GM23338 (cell line): Measurements from ENCODE around the gene ATXN7L1. TPM values are rescaled to one million over a fixed set of nuclear protein-coding genes. Genes with fewer than 3 reads are reported as not detected.

Experiments
- ATAC-seq: fragments of 200-7000 bp; cut with Tn5 transposase; 3 replicates; pipeline ENCODE4 v1.9.1; 2020
- DNase-seq: peaks from one replicate; pipeline ENCODE4 v3.0.0-alpha.2; 2015; ENCODE audit warnings: low spot score
- H2AFZ ChIP-seq: fragments of 200-600 bp; sonication (generic); 2 replicates; pipeline ENCODE4 v1.8.0; 2016; ENCODE audit warnings: antibody characterized with exemption, mild to moderate bottlenecking, moderate library complexity
- H3F3A ChIP-seq: fragments of 200-600 bp; sonication (generic); replicated peaks from 2 replicates; pipeline ENCODE4 v1.8.0; 2017; ENCODE audit warnings: antibody characterized with exemption, mixed run types, low read depth
- H3K27ac ChIP-seq: fragments of 200-600 bp; sonication (generic); 2 replicates; pipeline ENCODE4 v1.6.1; 2016; ENCODE audit warnings: low read depth
- H3K27me3 ChIP-seq: fragments of 200-600 bp; sonication (generic); 2 replicates; pipeline ENCODE4 v1.8.0; 2016; ENCODE audit warnings: mild to moderate bottlenecking, mixed run types, moderate library complexity; ENCODE audit not compliant: insufficient read depth
- H3K36me3 ChIP-seq: fragments of 200-600 bp; sonication (generic); 2 replicates; pipeline ENCODE4 v1.8.0; 2016; ENCODE audit warnings: mild to moderate bottlenecking; ENCODE audit not compliant: insufficient read depth
- H3K4me1 ChIP-seq: fragments of 200-600 bp; sonication (generic); 2 replicates; pipeline ENCODE4 v1.8.0; 2016; ENCODE audit warnings: mild to moderate bottlenecking, moderate library complexity; ENCODE audit not compliant: insufficient read depth
- H3K4me2 ChIP-seq: fragments of 200-600 bp; sonication (generic); 2 replicates; pipeline ENCODE4 v1.7.1; 2017; ENCODE audit warnings: mixed run types
- H3K4me3 ChIP-seq: fragments of 200-600 bp; sonication (generic); 2 replicates; pipeline ENCODE4 v1.6.1; 2016; ENCODE audit warnings: mixed run types
- H3K79me2 ChIP-seq: fragments of 200-600 bp; sonication (generic); replicated peaks from 2 replicates; pipeline ENCODE4 v1.8.0; 2017; ENCODE audit warnings: mild to moderate bottlenecking; ENCODE audit not compliant: insufficient read depth
- H3K9me2 ChIP-seq: fragments of 200-600 bp; sonication (generic); 2 replicates; pipeline ENCODE4 v1.8.0; 2017; ENCODE audit not compliant: insufficient read depth
- H4K20me1 ChIP-seq: fragments of 200-600 bp; sonication (generic); replicated peaks from 2 replicates; pipeline ENCODE4 v1.8.0; 2017; ENCODE audit warnings: mild to moderate bottlenecking; ENCODE audit not compliant: insufficient read depth
- H3K27ac Mint-ChIP-seq: 2 replicates; pipeline ENCODE4 v1.8.0; 2020; ENCODE audit warnings: inconsistent platforms, mild to moderate bottlenecking, moderate library complexity, mixed read lengths
- H3K27me3 Mint-ChIP-seq: 3 replicates; pipeline ENCODE4 v1.8.0; 2022; ENCODE audit warnings: low read depth, mild to moderate bottlenecking, moderate library complexity, mixed read lengths, inconsistent platforms; ENCODE audit not compliant: insufficient read depth, poor library complexity
- H3K36me3 Mint-ChIP-seq: 3 replicates; pipeline ENCODE4 v1.8.0; 2021; ENCODE audit warnings: low read depth, mild to moderate bottlenecking, inconsistent platforms, moderate library complexity, mixed read lengths
- H3K4me1 Mint-ChIP-seq: 3 replicates; pipeline ENCODE4 v1.8.0; 2020; ENCODE audit warnings: mild to moderate bottlenecking, inconsistent platforms, mixed read lengths
- H3K4me3 Mint-ChIP-seq: 3 replicates; pipeline ENCODE4 v1.8.0; 2021; ENCODE audit warnings: moderate library complexity, mild to moderate bottlenecking, inconsistent platforms, mixed read lengths
- H3K9me3 Mint-ChIP-seq: 3 replicates; pipeline ENCODE4 v1.8.0; 2020; ENCODE audit warnings: moderate library complexity, mild to moderate bottlenecking, inconsistent platforms, mixed read lengths
- CREB1 ChIP-seq: fragments of 250-450 bp; sonication (Bioruptor Pico); IDR thresholded peaks from 2 replicates; pipeline ENCODE4 v1.5.0; 2020; ENCODE audit warnings: low read depth, mild to moderate bottlenecking, moderate library complexity
- EZH2 ChIP-seq: fragments of 200-600 bp; sonication (generic); IDR thresholded peaks from one replicate; pipeline ENCODE4 v1.8.0; 2017; ENCODE audit warnings: antibody characterized with exemption, mild to moderate bottlenecking, low read depth; ENCODE audit not compliant: unreplicated experiment
- JUNB ChIP-seq: IDR thresholded peaks from one replicate; pipeline ENCODE4 v1.6.1; 2016; ENCODE audit warnings: antibody characterized with exemption; ENCODE audit not compliant: unreplicated experiment
- NANOG ChIP-seq: IDR thresholded peaks from 2 replicates; pipeline ENCODE4 v1.6.1; 2016; ENCODE audit warnings: antibody characterized with exemption, borderline replicate concordance
- POLR2AphosphoS5 ChIP-seq: IDR thresholded peaks from 2 replicates; pipeline ENCODE4 v1.6.1; 2016; ENCODE audit warnings: antibody characterized with exemption, low read depth
- STAT1 ChIP-seq: IDR thresholded peaks from one replicate; pipeline ENCODE4 v1.6.1; 2016; ENCODE audit warnings: antibody characterized with exemption; ENCODE audit not compliant: unreplicated experiment
- ZNF114 ChIP-seq: fragments of 250-450 bp; sonication (Bioruptor Pico); IDR thresholded peaks from 2 replicates; pipeline ENCODE4 v1.5.0; 2020; ENCODE audit warnings: mild to moderate bottlenecking, moderate library complexity
- ZNF331 ChIP-seq: fragments of 250-450 bp; sonication (Bioruptor Pico); IDR thresholded peaks from 2 replicates; pipeline ENCODE4 v1.5.0; 2020; ENCODE audit warnings: low read depth, mild to moderate bottlenecking, moderate library complexity
- polyA plus RNA-seq: library from polyadenylated mRNA; unstranded; fragments of >200 nt; fragmentation: Nextera tagmentation; extraction: Ambion mirVana; gene quantifications from 2 replicates; pipeline ENCODE4 v1.2.1, GENCODE V29; 2016
- total RNA-seq: library from RNA; depleted of rRNA; stranded (reverse); fragments of >200 nt; shearing (Covaris generic); gene quantifications from 2 replicates; pipeline ENCODE4 v1.2.3, GENCODE V29; 2014
- TF ChIP-seq, protein P1 (sequence below), 2 experiments: fragments of 200-600 bp in 1 of 2; sonication (generic) in 1 of 2; conservative IDR thresholded peaks; 2 replicates each; pipeline versions ENCODE4 v1.5.1 to v1.6.1; 2016 to 2017; ENCODE audit warnings: antibody characterized with exemption in 2 of 2, low read depth in 2 of 2, mild to moderate bottlenecking in 2 of 2, moderate library complexity in 1 of 2
- TF ChIP-seq, protein P2 (sequence below): IDR thresholded peaks from 2 replicates; pipeline ENCODE4 v1.6.1; 2016; ENCODE audit warnings: antibody characterized with exemption
- TF ChIP-seq, protein P3 (sequence below): fragments of 250-450 bp; sonication (Bioruptor Pico); IDR thresholded peaks from 2 replicates; pipeline ENCODE4 v1.5.0; 2020; ENCODE audit warnings: mild to moderate bottlenecking, moderate library complexity

Gene ATXN7L1
- total and polyA plus RNA-seq, 2 experiments from 2014 or later, result 22.8 to 29.8 TPM

DNA sequence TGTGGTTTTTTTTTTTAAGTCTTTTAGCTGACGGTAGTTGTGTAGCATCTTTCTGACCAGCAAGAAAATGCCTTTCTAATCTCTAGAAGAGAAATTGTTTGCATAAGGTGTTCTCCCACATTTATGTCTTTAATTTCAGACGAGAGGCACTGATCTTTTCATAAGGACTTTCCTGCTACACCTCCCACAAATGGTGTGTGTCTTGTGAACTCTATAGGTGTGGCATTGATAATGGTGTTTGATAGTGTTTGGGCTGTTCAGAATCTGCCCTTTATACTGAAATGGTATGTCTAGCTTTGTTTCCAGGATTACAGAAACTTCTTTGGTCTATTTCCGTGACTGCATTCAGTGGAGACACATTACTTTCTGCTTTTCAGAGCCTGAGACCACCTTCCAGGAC, 21.6 kb upstream of the ATXN7L1 start (continued):
- TF ChIP-seq NANOG (no peak), POLR2AphosphoS5 (no peak)

DNA sequence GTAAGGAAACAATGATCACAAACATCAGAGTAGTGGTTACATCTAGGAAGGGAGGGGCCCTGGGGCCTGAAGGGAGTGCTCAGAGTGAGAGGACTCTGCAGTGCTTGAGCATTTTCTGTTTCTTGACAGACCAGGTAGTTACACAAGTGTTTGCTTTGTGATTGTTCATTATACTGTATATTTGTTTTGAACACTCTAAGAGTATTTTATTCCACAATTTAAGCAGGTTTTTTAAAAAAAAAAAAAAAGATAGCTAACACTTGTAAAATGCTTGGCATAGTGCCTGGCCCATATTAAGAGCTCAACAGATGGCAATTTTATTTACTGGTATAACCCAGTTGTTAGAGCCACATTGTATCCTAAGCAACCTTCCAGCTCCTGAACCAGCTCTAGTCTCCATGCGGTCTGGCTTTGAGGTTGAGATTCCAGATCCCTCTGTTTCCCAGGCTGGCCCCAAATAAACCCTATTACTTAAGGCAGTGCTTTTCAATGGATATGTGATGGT, 20.1 kb upstream of the ATXN7L1 start:
- H3F3A ChIP-seq, result no peaks in the 10 kb centered on the region
- H2AFZ ChIP-seq, result no peak overlapping the region
- no peaks in the 10 kb centered on the region for H4K20me1 ChIP-seq
- Mint-ChIP-seq H3K9me3 (no peaks in the 10 kb centered on the region), H3K4me1 (peaks cover 18% of the 10 kb centered on the region), H3K27ac (no peak overlapping the region), H3K36me3 (peaks cover 10% of the 10 kb centered on the region; the same call in 2 of the 3 replicates), H3K4me3 (no peak overlapping the region), H3K27me3 (no peaks in the 10 kb centered on the region)
- H3K4me3 ChIP-seq, result no peak overlapping the region
- no peak for DNase-seq
- H3K27ac ChIP-seq, result no peak overlapping the region
- H3K4me1 ChIP-seq, result peaks cover 2% of the 10 kb centered on the region; the same call in 1 of the 2 replicates
- no peaks in the 10 kb centered on the region for H3K36me3 ChIP-seq
- no peak for ATAC-seq
- H3K27me3 ChIP-seq, result no peaks in the 10 kb centered on the region
- TF ChIP-seq NANOG (no peak), CREB1 (CRISPR knock-in tag) (no peak), JUNB (no peak)
- H3K4me2 ChIP-seq, result no peak overlapping the region
- peaks cover 3% of the 10 kb centered on the region; the same call in 1 of the 2 replicates for H3K79me2 ChIP-seq
- no peaks in the 10 kb centered on the region for H3K9me2 ChIP-seq

DNA sequence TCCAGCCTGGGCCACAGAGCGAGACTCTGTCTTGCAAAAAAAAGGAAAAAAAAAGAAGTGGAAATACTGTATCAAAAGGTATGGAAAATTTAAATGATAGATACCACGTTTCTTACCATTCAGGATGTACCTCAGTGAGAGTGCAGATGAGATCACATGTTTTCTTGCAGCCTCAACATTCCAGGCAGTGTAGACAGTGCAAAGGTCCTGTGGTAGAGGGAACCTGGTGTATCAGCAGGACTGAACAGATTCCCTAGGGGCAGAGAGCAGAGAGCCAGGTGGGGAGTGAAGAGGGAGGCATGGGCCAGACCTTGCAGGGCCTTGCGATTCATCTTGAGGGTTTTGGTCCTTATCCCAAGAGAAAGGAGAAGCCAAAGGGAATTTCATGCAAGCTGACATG, 17.7 kb upstream of the ATXN7L1 start:
- H3K27me3 Mint-ChIP-seq, result no peaks in the 10 kb centered on the region
- DNase-seq (no peak), ATAC-seq (no peak)
- H3K4me1 Mint-ChIP-seq, result peaks cover 22% of the 10 kb centered on the region
- H3K9me3 Mint-ChIP-seq, result no peaks in the 10 kb centered on the region
- no peak overlapping the region for H3K4me3 Mint-ChIP-seq
- no peaks in the 10 kb centered on the region for H3K36me3 ChIP-seq
- no peaks in the 10 kb centered on the region for H3K27me3 ChIP-seq
- peaks cover 5% of the 10 kb centered on the region; the same call in 1 of the 2 replicates for H3K4me1 ChIP-seq
- H4K20me1 ChIP-seq, result no peaks in the 10 kb centered on the region
- H3K79me2 ChIP-seq, result 0 out of 2 replicates have a peak, but pooled peaks cover 3% of the 10 kb centered on the region
- no peaks in the 10 kb centered on the region for H3F3A ChIP-seq
- TF ChIP-seq ZNF114 (CRISPR knock-in tag) (no peak), NANOG (no peak), EZH2 (no peak), CREB1 (CRISPR knock-in tag) (no peak), POLR2AphosphoS5 (no peak), JUNB (no peak), ZNF331 (CRISPR knock-in tag) (no peak), STAT1 (no peak)
- TF ChIP-seq, protein P1, sequence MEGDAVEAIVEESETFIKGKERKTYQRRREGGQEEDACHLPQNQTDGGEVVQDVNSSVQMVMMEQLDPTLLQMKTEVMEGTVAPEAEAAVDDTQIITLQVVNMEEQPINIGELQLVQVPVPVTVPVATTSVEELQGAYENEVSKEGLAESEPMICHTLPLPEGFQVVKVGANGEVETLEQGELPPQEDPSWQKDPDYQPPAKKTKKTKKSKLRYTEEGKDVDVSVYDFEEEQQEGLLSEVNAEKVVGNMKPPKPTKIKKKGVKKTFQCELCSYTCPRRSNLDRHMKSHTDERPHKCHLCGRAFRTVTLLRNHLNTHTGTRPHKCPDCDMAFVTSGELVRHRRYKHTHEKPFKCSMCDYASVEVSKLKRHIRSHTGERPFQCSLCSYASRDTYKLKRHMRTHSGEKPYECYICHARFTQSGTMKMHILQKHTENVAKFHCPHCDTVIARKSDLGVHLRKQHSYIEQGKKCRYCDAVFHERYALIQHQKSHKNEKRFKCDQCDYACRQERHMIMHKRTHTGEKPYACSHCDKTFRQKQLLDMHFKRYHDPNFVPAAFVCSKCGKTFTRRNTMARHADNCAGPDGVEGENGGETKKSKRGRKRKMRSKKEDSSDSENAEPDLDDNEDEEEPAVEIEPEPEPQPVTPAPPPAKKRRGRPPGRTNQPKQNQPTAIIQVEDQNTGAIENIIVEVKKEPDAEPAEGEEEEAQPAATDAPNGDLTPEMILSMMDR (conservative IDR thresholded peaks at IDR 0.05; ENCODE audit: low read depth in 2 of 2), result no peak
- TF ChIP-seq, protein P2, sequence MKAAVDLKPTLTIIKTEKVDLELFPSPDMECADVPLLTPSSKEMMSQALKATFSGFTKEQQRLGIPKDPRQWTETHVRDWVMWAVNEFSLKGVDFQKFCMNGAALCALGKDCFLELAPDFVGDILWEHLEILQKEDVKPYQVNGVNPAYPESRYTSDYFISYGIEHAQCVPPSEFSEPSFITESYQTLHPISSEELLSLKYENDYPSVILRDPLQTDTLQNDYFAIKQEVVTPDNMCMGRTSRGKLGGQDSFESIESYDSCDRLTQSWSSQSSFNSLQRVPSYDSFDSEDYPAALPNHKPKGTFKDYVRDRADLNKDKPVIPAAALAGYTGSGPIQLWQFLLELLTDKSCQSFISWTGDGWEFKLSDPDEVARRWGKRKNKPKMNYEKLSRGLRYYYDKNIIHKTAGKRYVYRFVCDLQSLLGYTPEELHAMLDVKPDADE, result no peak
- TF ChIP-seq, protein P3, sequence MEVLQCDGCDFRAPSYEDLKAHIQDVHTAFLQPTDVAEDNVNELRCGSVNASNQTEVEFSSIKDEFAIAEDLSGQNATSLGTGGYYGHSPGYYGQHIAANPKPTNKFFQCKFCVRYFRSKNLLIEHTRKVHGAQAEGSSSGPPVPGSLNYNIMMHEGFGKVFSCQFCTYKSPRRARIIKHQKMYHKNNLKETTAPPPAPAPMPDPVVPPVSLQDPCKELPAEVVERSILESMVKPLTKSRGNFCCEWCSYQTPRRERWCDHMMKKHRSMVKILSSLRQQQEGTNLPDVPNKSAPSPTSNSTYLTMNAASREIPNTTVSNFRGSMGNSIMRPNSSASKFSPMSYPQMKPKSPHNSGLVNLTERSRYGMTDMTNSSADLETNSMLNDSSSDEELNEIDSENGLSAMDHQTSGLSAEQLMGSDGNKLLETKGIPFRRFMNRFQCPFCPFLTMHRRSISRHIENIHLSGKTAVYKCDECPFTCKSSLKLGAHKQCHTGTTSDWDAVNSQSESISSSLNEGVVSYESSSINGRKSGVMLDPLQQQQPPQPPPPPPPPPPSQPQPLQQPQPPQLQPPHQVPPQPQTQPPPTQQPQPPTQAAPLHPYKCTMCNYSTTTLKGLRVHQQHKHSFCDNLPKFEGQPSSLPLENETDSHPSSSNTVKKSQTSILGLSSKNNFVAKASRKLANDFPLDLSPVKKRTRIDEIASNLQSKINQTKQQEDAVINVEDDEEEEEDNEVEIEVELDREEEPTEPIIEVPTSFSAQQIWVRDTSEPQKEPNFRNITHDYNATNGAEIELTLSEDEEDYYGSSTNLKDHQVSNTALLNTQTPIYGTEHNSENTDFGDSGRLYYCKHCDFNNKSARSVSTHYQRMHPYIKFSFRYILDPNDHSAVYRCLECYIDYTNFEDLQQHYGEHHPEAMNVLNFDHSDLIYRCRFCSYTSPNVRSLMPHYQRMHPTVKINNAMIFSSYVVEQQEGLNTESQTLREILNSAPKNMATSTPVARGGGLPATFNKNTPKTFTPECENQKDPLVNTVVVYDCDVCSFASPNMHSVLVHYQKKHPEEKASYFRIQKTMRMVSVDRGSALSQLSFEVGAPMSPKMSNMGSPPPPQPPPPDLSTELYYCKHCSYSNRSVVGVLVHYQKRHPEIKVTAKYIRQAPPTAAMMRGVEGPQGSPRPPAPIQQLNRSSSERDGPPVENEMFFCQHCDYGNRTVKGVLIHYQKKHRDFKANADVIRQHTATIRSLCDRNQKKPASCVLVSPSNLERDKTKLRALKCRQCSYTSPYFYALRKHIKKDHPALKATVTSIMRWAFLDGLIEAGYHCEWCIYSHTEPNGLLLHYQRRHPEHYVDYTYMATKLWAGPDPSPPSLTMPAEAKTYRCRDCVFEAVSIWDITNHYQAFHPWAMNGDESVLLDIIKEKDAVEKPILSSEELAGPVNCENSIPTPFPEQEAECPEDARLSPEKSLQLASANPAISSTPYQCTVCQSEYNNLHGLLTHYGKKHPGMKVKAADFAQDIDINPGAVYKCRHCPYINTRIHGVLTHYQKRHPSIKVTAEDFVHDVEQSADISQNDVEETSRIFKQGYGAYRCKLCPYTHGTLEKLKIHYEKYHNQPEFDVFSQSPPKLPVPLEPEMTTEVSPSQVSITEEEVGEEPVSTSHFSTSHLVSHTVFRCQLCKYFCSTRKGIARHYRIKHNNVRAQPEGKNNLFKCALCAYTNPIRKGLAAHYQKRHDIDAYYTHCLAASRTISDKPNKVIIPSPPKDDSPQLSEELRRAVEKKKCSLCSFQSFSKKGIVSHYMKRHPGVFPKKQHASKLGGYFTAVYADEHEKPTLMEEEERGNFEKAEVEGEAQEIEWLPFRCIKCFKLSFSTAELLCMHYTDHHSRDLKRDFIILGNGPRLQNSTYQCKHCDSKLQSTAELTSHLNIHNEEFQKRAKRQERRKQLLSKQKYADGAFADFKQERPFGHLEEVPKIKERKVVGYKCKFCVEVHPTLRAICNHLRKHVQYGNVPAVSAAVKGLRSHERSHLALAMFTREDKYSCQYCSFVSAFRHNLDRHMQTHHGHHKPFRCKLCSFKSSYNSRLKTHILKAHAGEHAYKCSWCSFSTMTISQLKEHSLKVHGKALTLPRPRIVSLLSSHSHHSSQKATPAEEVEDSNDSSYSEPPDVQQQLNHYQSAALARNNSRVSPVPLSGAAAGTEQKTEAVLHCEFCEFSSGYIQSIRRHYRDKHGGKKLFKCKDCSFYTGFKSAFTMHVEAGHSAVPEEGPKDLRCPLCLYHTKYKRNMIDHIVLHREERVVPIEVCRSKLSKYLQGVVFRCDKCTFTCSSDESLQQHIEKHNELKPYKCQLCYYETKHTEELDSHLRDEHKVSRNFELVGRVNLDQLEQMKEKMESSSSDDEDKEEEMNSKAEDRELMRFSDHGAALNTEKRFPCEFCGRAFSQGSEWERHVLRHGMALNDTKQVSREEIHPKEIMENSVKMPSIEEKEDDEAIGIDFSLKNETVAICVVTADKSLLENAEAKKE, result no peak
- no peak overlapping the region for H2AFZ ChIP-seq
- H3K27ac ChIP-seq, result no peak overlapping the region
- no peak overlapping the region for H3K4me3 ChIP-seq
- H3K36me3 Mint-ChIP-seq, result peaks cover 10% of the 10 kb centered on the region; the same call in 2 of the 3 replicates
- 0 out of 2 replicates have a peak, but pooled peaks cover 6% of the 10 kb centered on the region for H3K9me2 ChIP-seq
- H3K27ac Mint-ChIP-seq, result no peak overlapping the region
- no peak overlapping the region for H3K4me2 ChIP-seq
